ENCODE data around the gene GRID2IP. TPM values are rescaled to one million over a fixed set of nuclear protein-coding genes. Genes with fewer than 3 reads are reported as not detected.

Gene GRID2IP
- total and polyA plus RNA-seq, 2 of the 13 experiments (the other 11 are each of a cell fraction or from before 2014, with no cell fraction given) = 0.03 TPM; not detected in 1

DNA sequence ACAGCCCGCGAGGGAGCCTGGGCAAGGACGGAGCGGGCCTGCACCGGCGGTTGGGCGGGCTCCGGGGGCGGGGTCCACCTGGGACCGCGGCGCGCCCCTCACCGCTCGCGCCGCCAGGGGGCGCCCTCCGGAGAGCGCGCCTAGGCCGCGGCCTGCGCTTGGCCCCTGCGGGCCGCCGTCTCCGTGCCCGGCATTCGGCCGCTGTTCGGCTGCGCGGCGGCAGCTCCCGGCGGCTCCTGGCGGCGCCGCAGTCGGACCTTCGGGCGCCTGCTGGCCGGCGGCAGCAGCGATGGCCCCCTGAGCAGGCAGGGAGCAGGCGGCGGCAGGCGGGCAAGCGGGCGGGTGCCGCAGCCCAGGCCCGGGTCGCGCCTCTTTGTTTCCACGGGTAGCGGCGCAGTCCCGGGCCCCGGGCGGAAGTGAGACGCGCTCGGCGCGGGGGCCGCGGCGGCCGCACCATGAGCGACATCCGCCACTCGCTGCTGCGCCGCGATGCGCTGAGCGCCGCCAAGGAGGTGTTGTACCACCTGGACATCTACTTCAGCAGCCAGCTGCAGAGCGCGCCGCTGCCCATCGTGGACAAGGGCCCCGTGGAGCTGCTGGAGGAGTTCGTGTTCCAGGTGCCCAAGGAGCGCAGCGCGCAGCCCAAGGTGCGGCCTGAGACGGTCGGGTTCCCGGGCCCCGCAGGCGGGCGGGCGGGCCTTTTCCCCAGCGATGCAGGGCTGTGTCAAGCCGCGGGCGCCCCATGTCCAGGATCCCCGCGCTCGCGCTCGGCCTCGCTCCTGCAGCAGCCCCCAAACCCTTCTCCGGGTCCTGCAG lies 38.8 kb upstream of the GRID2IP start, which contains the start of gene INTS15 (continued):
- TF ChIP-seq SNRNP70 (IDR thresholded peaks at IDR 0.05; ENCODE audit: low read depth, low read length) (no peak), ZNF674 (CRISPR knock-in tag; IDR thresholded peaks at IDR 0.05; ENCODE audit: low read depth) (0 out of 2 replicates have a peak, but pooled peaks have one; percentile 76), GPN1 (CRISPR knock-in tag; IDR thresholded peaks at IDR 0.05; ENCODE audit: borderline replicate concordance) (no peak), ERF (CRISPR knock-in tag; IDR thresholded peaks at IDR 0.05) (peak; percentile 23; the same call in 1 of the 2 replicates), ZFY (CRISPR knock-in tag; IDR thresholded peaks at IDR 0.05) (peak; percentile 97), ZNF720 (CRISPR knock-in tag; IDR thresholded peaks at IDR 0.05) (no peak), ZNF558 (CRISPR knock-in tag; IDR thresholded peaks at IDR 0.05; ENCODE audit: borderline replicate concordance) (peak; percentile 55; the same call in 1 of the 2 replicates), ZNF20 (CRISPR knock-in tag; IDR thresholded peaks at IDR 0.05) (no peak), MYC (CRISPR knock-in tag; IDR thresholded peaks at IDR 0.05; ENCODE audit: borderline replicate concordance) (peak; percentile 41), ZNF75D (CRISPR knock-in tag; IDR thresholded peaks at IDR 0.05; ENCODE audit: borderline replicate concordance) (no peak), NRL (CRISPR knock-in tag; IDR thresholded peaks at IDR 0.05; ENCODE audit: borderline replicate concordance) (peak; percentile 81; the same call in 1 of the 2 replicates), ATF7 (IDR thresholded peaks at IDR 0.05) (no peak), ATF7 (CRISPR knock-in tag; IDR thresholded peaks at IDR 0.05) (no peak), DMAP1 (CRISPR knock-in tag; IDR thresholded peaks at IDR 0.05) (peak; percentile 53; the same call in 1 of the 2 replicates), MAZ (IDR thresholded peaks at IDR 0.05; ENCODE audit: borderline replicate concordance, low read depth, low read length) (peak; percentile 62; the same call in 1 of the 2 replicates), MAZ (CRISPR knock-in tag; IDR thresholded peaks at IDR 0.05; ENCODE audit: low read depth) (peak; percentile 88), ZNF776 (CRISPR knock-in tag; IDR thresholded peaks at IDR 0.05) (peak; percentile 26), SYNCRIP (IDR thresholded peaks at IDR 0.05; ENCODE audit: insufficient read depth, low read depth, low read length) (no peak)
- TF ChIP-seq, protein P1, sequence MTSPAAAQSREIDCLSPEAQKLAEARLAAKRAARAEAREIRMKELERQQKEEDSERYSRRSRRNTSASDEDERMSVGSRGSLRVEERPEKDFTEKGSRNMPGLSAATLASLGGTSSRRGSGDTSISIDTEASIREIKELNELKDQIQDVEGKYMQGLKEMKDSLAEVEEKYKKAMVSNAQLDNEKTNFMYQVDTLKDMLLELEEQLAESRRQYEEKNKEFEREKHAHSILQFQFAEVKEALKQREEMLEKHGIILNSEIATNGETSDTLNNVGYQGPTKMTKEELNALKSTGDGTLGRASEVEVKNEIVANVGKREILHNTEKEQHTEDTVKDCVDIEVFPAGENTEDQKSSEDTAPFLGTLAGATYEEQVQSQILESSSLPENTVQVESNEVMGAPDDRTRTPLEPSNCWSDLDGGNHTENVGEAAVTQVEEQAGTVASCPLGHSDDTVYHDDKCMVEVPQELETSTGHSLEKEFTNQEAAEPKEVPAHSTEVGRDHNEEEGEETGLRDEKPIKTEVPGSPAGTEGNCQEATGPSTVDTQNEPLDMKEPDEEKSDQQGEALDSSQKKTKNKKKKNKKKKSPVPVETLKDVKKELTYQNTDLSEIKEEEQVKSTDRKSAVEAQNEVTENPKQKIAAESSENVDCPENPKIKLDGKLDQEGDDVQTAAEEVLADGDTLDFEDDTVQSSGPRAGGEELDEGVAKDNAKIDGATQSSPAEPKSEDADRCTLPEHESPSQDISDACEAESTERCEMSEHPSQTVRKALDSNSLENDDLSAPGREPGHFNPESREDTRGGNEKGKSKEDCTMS (CRISPR knock-in tag; conservative IDR thresholded peaks at IDR 0.05) = no peak
- TF ChIP-seq, protein P2, sequence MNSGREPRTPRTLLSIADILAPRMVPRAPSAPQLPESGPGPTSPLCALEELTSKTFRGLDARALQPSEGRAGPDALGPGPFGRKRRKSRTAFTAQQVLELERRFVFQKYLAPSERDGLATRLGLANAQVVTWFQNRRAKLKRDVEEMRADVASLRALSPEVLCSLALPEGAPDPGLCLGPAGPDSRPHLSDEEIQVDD (CRISPR knock-in tag; IDR thresholded peaks at IDR 0.05; ENCODE audit: borderline replicate concordance) = no peak
- TF ChIP-seq, protein P3, sequence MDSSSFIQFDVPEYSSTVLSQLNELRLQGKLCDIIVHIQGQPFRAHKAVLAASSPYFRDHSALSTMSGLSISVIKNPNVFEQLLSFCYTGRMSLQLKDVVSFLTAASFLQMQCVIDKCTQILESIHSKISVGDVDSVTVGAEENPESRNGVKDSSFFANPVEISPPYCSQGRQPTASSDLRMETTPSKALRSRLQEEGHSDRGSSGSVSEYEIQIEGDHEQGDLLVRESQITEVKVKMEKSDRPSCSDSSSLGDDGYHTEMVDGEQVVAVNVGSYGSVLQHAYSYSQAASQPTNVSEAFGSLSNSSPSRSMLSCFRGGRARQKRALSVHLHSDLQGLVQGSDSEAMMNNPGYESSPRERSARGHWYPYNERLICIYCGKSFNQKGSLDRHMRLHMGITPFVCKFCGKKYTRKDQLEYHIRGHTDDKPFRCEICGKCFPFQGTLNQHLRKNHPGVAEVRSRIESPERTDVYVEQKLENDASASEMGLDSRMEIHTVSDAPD (CRISPR knock-in tag; IDR thresholded peaks at IDR 0.05) = no peak
- TF ChIP-seq, protein P4, sequence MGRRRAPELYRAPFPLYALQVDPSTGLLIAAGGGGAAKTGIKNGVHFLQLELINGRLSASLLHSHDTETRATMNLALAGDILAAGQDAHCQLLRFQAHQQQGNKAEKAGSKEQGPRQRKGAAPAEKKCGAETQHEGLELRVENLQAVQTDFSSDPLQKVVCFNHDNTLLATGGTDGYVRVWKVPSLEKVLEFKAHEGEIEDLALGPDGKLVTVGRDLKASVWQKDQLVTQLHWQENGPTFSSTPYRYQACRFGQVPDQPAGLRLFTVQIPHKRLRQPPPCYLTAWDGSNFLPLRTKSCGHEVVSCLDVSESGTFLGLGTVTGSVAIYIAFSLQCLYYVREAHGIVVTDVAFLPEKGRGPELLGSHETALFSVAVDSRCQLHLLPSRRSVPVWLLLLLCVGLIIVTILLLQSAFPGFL (CRISPR knock-in tag; IDR thresholded peaks at IDR 0.05) = no peak
